Endothelial cell of umbilical vein (primary cell): ENCODE measurements around the gene INTS14. TPM values are rescaled to one million over a fixed set of nuclear protein-coding genes. Genes with fewer than 3 reads are reported as not detected.

ENCODE experiments used
- BruUV-seq: library from RNA; stranded (reverse); fragments of 400-500 nt; replicated peaks from 2 replicates; lab custom pipeline; 2021; lab: Mats Ljungman, UMichigan
- CTCF ChIA-PET: fragments of 300-600, 350-600 bp; sonication (Branson Sonifier 250); formaldehyde crosslinking; loops from one replicate; lab custom pipeline; 2021; ENCODE audit warnings: antibody characterized with exemption, inconsistent platforms; lab: Charles Lee
- POLR2A ChIA-PET: fragments of 300-600, 350-600 bp; sonication (Branson Sonifier 250); formaldehyde crosslinking; loops from one replicate; lab custom pipeline; 2021; ENCODE audit warnings: antibody characterized with exemption, inconsistent platforms; lab: Charles Lee
- DNase-seq: peaks from one replicate; pipeline ENCODE4 v3.0.0-alpha.2; 2011; ENCODE audit warnings: low read depth, low spot score
- FAIRE-seq: peaks from 2 replicates; lab custom pipeline; 2011; peaks lifted over from hg19 to GRCh38; lab: Jason Lieb, UNC
- H2AFZ ChIP-seq: 2 replicates; pipeline ENCODE4 v1.6.0; 2012; ENCODE audit warnings: low read depth, low read length, control low read depth, inconsistent platforms
- H3K27ac ChIP-seq: 2 replicates; pipeline ENCODE4 v1.5.1; 2011; ENCODE audit warnings: low read depth, mild to moderate bottlenecking, control low read depth, low read length, moderate library complexity; ENCODE audit not compliant: insufficient read depth
- H3K27me3 ChIP-seq, 2 experiments: 2 replicates each; pipeline versions ENCODE4 v1.6.0 to v1.6.1; 2011; ENCODE audit warnings: low read length in 2 of 2, mixed read lengths in 1 of 2; ENCODE audit not compliant: control insufficient read depth in 2 of 2, insufficient read depth in 2 of 2
- H3K36me3 ChIP-seq, 2 experiments: 2 replicates in 1 of 2; 3 replicates in 1 of 2; pipeline ENCODE4 v1.5.1; 2011; ENCODE audit warnings: low read length in 2 of 2, mild to moderate bottlenecking in 1 of 2, moderate library complexity in 1 of 2; ENCODE audit not compliant: control insufficient read depth in 2 of 2, insufficient read depth in 2 of 2; ENCODE audit errors: extremely low read depth in 1 of 2
- H3K4me1 ChIP-seq: 3 replicates; pipeline ENCODE4 v1.5.1; 2011; ENCODE audit warnings: mild to moderate bottlenecking, low read length; ENCODE audit not compliant: control insufficient read depth, insufficient read depth; ENCODE audit errors: extremely low read depth
- H3K4me2 ChIP-seq: 2 replicates; pipeline ENCODE4 v1.6.1; 2011; ENCODE audit warnings: low read length, control low read depth, mixed read lengths; ENCODE audit not compliant: insufficient read depth
- H3K4me3 ChIP-seq, 3 experiments: fragments of 200-600 bp in 1 of 3; sonication (generic), shearing (Covaris generic) in 1 of 3; replicated peaks in 1 of 3; 2 replicates each; pipeline ENCODE4 v1.5.1; 2011 to 2016; ENCODE audit warnings: control low read depth in 3 of 3, low read length in 3 of 3, mild to moderate bottlenecking in 2 of 3, inconsistent platforms in 1 of 3, low read depth in 1 of 3, moderate library complexity in 1 of 3; ENCODE audit not compliant: insufficient read depth in 1 of 3
- H3K79me2 ChIP-seq: 2 replicates; pipeline ENCODE4 v1.6.0; 2012; ENCODE audit warnings: low read length, inconsistent platforms; ENCODE audit not compliant: control insufficient read depth, insufficient read depth
- H3K9ac ChIP-seq: replicated peaks from 2 replicates; pipeline ENCODE3; 2011; ENCODE audit warnings: low read length, control low read depth; ENCODE audit not compliant: insufficient read depth; ENCODE audit errors: extremely low read depth
- H3K9me1 ChIP-seq: replicated peaks from 3 replicates; pipeline ENCODE4 v1.6.0; 2011; ENCODE audit warnings: mild to moderate bottlenecking, low read length; ENCODE audit not compliant: control insufficient read depth, insufficient read depth; ENCODE audit errors: extremely low read depth
- H3K9me3 ChIP-seq: replicated peaks from 2 replicates; pipeline ENCODE4 v1.5.1; 2012; ENCODE audit warnings: low read length, inconsistent platforms; ENCODE audit not compliant: control insufficient read depth, insufficient read depth
- H4K20me1 ChIP-seq: replicated peaks from 2 replicates; pipeline ENCODE3; 2011; ENCODE audit warnings: mild to moderate bottlenecking, low read length; ENCODE audit not compliant: control insufficient read depth, insufficient read depth; ENCODE audit errors: extremely low read depth
- CTCF ChIP-seq, 2 donors: IDR thresholded peaks; 1 replicate in 1 of 2; 2 replicates in 1 of 2; pipeline ENCODE4 v1.5.1; 2011; ENCODE audit warnings: low read length in 2 of 2, mild to moderate bottlenecking in 2 of 2, moderate library complexity in 2 of 2, control low read depth in 1 of 2, inconsistent platforms in 1 of 2, low read depth in 1 of 2; ENCODE audit not compliant: insufficient read depth in 1 of 2; ENCODE audit errors: extremely low read depth in 1 of 2
- EZH2 ChIP-seq: IDR thresholded peaks from 2 replicates; pipeline ENCODE4 v1.6.1; 2012; ENCODE audit warnings: borderline replicate concordance, low read depth, mild to moderate bottlenecking, moderate library complexity, low read length, inconsistent platforms; ENCODE audit not compliant: severe bottlenecking
- FOS ChIP-seq: IDR thresholded peaks from 2 replicates; pipeline ENCODE4 v1.6.1; 2011; ENCODE audit warnings: mild to moderate bottlenecking, low read length, moderate library complexity, borderline replicate concordance; ENCODE audit not compliant: insufficient read depth
- GATA2 ChIP-seq: IDR thresholded peaks from 2 replicates; pipeline ENCODE4 v1.7.0; 2011; ENCODE audit warnings: low read depth, mild to moderate bottlenecking, moderate library complexity, mixed read lengths, low read length; ENCODE audit not compliant: insufficient read length, insufficient read depth
- JUN ChIP-seq: IDR thresholded peaks from 2 replicates; pipeline ENCODE4 v1.6.1; 2011; ENCODE audit warnings: borderline replicate concordance, low read depth; ENCODE audit not compliant: insufficient read length, insufficient read depth
- MYC ChIP-seq: IDR thresholded peaks from one replicate; pipeline ENCODE4 v1.6.1; 2011; ENCODE audit warnings: mild to moderate bottlenecking, low read depth, low read length
- POLR2AphosphoS5 ChIP-seq: IDR thresholded peaks from 2 replicates; pipeline ENCODE4 v1.6.1; 2012; ENCODE audit warnings: low read depth, mild to moderate bottlenecking, control low read depth, low read length, moderate library complexity; ENCODE audit not compliant: insufficient read depth
- dilution Hi-C: fragments of 300-500 bp; cut with MboI; formaldehyde crosslinking; loops from one replicate; pipeline ENCODE4 v1.15.0; 2019; ENCODE audit warnings: low sequenced_read_pairs; ENCODE audit not compliant: extremely low pct_ligation_motif_present
- intact Hi-C: fragments of 100-400 bp; cut with micrococcal nuclease; formaldehyde crosslinking; loops from one replicate; pipeline ENCODE4 v1.10.0; 2022
- polyA plus RNA-seq, 4 experiments: library from polyadenylated mRNA; depleted of rRNA in 3 of 4; stranded (reverse) in 3 of 4; unstranded in 1 of 4; fragments of >200 nt; gene quantifications; 2 replicates each; pipeline versions ENCODE4 v1.2.1 to v1.2.3, GENCODE V29; 2011 to 2012; ENCODE audit warnings: missing spikeins in 1 of 4
- total RNA-seq: library from RNA; stranded (reverse); gene quantifications from 2 replicates; pipeline ENCODE4 v1.2.3, GENCODE V29; 2021

INTS14 gene
- total and polyA plus RNA-seq, 2 donors (not counting 3 experiments of a cell fraction or from before 2014, with no cell fraction given), result 41.7 to 52.6 TPM

GRCh38 chr15:65632780-65633375 is 21.9 kb upstream of the INTS14 start:
- Histone ChIP-seq H3K36me3 (no peaks in the 10 kb centered on the region), H3K79me2 (no peaks in the 10 kb centered on the region), H2AFZ (no peak overlapping the region), H3K27me3 (no peaks in the 10 kb centered on the region), H3K4me2 (no peak overlapping the region), H3K9ac (no peak overlapping the region), H4K20me1 (no peaks in the 10 kb centered on the region), H3K27ac (no peak overlapping the region), H3K9me3 (no peaks in the 10 kb centered on the region), H3K4me3 (no peak overlapping the region), H3K9me1 (no peaks in the 10 kb centered on the region), H3K4me1 (no peaks in the 10 kb centered on the region)
- no peak for DNase-seq
- POLR2A ChIA-PET, result no interaction called here
- FAIRE-seq, result no peak
- CTCF ChIA-PET, result no interaction called here
- dilution Hi-C loops (no loop called here), intact Hi-C loops (loop anchor here (10.0 kb wide), 1 partner anchor 312 kb away; no protein-coding TSS in a partner anchor)
- no TSS peak for BruUV-seq
- TF ChIP-seq FOS (no peak), EZH2 (no peak), CTCF (IDR thresholded peaks at IDR 0.05; ENCODE audit: extremely low read depth in 1 of 2, insufficient read depth in 1 of 2, low read depth in 1 of 2, low read length in 2 of 2) (no peak), GATA2 (no peak), JUN (no peak), POLR2AphosphoS5 (no peak), MYC (no peak)
